RWPE1 (cell line): ENCODE data around the gene MTHFD1L.
A peak's percentile ranks its signal among the peaks of the same experiment; 100 is the strongest.

ENCODE experiments used
- CTCF ChIA-PET: fragments of 350-600 bp; sonication (Branson Sonifier 250); formaldehyde crosslinking; extraction: SDS; loops from one replicate; lab custom pipeline; 2021; lab: Yijun Ruan, JAX
- POLR2A ChIA-PET: fragments of 400-600 bp; formaldehyde crosslinking; extraction: SDS; loops from one replicate; lab custom pipeline; 2020; ENCODE audit warnings: antibody characterized with exemption; ENCODE audit not compliant: low non-redundant PET; lab: Yijun Ruan, JAX
- DNase-seq: peaks from one replicate; pipeline ENCODE4 v3.0.0; 2012; ENCODE audit warnings: low spot score
- H3K27ac ChIP-seq: fragments of 450-650 bp; 2 replicates; pipeline ENCODE4 v1.5.1; 2017
- CTCF ChIP-seq: fragments of 450-650 bp; conservative IDR thresholded peaks from 2 replicates; pipeline ENCODE4 v1.5.1; 2017; ENCODE audit warnings: low read depth, mild to moderate bottlenecking

Gene MTHFD1L

GRCh38 chr6:150886155-150886554 is 20.7 kb downstream of the MTHFD1L start:
- POLR2A ChIA-PET = no interaction called here
- TF ChIP-seq CTCF = no peak
- H3K27ac ChIP-seq = no peak overlapping the region
- CTCF ChIA-PET = no interaction called here
- DNase-seq = no peak

GRCh38 chr6:150887978-150888563 is 22.6 kb downstream of the MTHFD1L start:
- CTCF ChIA-PET = no interaction called here
- TF ChIP-seq CTCF = no peak
- no peak for DNase-seq
- POLR2A ChIA-PET = no interaction called here
- H3K27ac ChIP-seq = no peak overlapping the region

- no peak for DNase-seq
- POLR2A ChIA-PET = no interaction called here
- CTCF ChIA-PET = interaction anchor here (0.5 to 1.6 kb wide), 3 partner anchors 11 to 472 kb away, joined by 3 to 7 read pairs (median 3); no protein-coding TSS in a partner anchor
- no peak overlapping the region for H3K27ac ChIP-seq
- no peak for TF ChIP-seq CTCF
Observed at GRCh38 chr6:150890346-150890745, 24.8 kb downstream of the MTHFD1L start.

- POLR2A ChIA-PET = interaction anchor here (0.6 kb wide), 1 partner anchor 74 kb away, joined by 3 read pairs; no protein-coding TSS in a partner anchor
- CTCF ChIA-PET = interaction anchor here (0.5 to 2.8 kb wide), 21 partner anchors 10 to 733 kb away, joined by 3 to 20 read pairs (median 4); no protein-coding TSS in a partner anchor
- peak; percentile 43 for DNase-seq
- TF ChIP-seq CTCF = peak; percentile 83
- H3K27ac ChIP-seq = no peak overlapping the region
Observed at GRCh38 chr6:150891888-150892485, 26.5 kb downstream of the MTHFD1L start.

GRCh38 chr6:150894191-150894744 is 28.8 kb downstream of the MTHFD1L start:
- CTCF ChIA-PET = interaction anchor here (0.6 to 2.8 kb wide), 2 partner anchors 77 to 430 kb away, joined by 3 to 17 read pairs; no protein-coding TSS in a partner anchor
- no peak for DNase-seq
- TF ChIP-seq CTCF = no peak
- H3K27ac ChIP-seq = no peak overlapping the region
- POLR2A ChIA-PET = no interaction called here

- POLR2A ChIA-PET = no interaction called here
- TF ChIP-seq CTCF = no peak
- CTCF ChIA-PET = interaction anchor here (0.6 kb wide), 2 partner anchors 477 to 824 kb away, joined by 3 to 5 read pairs; no protein-coding TSS in a partner anchor
- DNase-seq = peak; percentile 22
- peak overlapping the region; percentile 21; the same call in 1 of the 2 replicates for H3K27ac ChIP-seq
Observed at GRCh38 chr6:150894935-150895552, 29.5 kb downstream of the MTHFD1L start.
